GM19035 (cell line): ENCODE results near the gene SAMD13.
A peak's percentile ranks its signal among the peaks of the same experiment; 100 is the strongest.

ENCODE experiments used
- ATAC-seq: cut with Tn5 transposase; IDR thresholded peaks from one replicate; pipeline ENCODE4 v1.9.1; 2021; ENCODE audit not compliant: unreplicated experiment

SAMD13 gene, protein sequence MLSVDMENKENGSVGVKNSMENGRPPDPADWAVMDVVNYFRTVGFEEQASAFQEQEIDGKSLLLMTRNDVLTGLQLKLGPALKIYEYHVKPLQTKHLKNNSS

GRCh38 chr1:84301004-84301784 lies at the start of gene SAMD13:
Gene SAMD13 (plus strand): TSS chr1:84301708. CDS start chr1:84303235, 1,527 bp downstream.
- ATAC-seq: peak; percentile 31

- no peak for ATAC-seq
Measured at GRCh38 chr1:84253036-84253435, 48.5 kb upstream of the SAMD13 start.

DNA sequence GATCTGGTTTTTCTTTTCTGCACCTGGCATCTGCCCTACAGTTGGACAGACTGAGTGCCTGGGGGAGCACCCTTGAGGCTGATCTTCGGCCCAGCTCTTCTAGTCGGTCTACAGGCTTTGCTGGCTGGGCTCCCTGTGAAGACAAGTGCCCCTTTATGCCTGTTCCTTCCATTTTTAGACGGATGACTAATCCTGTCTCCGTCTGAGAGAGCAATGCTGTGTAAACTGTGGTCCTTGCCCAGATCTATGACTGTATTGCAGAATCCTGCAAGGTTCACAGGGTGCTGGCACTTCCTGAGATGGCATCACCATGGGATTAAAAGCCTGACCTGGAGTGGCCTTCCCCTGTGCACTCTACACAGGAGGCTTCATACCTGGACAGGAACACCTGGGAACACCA lies 47.6 kb upstream of the SAMD13 start:
- no peak for ATAC-seq

DNA sequence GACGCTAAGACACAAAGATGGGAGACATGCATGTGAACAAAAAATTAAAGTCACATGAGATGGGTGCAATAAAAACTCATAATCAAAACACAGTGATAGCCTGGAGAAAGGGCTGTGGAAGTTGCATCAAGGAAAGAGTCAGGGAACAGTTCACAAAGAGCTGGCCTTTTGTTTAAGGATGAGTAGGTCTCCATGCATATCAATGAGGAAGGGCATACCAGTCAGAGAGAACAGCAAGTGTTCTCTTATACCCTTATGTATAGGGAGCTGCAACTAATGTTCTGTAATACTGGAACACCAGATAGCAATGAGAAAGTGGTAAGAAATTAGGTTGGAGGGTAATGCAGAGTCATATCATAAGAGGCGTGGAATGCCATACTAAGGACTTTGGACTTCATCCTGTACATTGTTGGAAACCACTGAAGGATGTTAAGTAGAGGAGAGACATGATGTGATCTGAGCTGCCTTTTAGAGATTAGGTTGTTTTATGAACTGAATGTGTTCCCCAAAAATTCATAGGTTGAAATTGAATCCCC lies 46.7 kb upstream of the SAMD13 start:
- no peak for ATAC-seq

DNA sequence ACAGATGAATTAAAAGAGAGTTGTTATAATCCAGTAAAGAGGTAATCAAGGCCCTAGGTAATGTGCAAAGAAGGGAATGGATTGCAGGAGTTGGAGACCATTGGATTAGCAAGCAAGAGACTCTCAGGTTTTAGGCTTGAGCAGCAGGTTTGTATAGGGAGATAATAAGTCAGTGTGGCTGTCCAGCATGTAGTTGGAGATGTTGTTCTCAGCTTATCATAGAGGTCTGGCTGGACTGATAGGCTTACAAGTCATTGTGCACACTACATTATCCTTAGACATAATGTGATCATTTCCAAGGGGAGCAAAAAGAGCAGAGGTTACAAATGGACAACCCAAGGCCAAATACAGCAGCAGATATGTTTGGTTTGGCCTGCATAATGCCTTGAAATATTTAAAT lies 45.9 kb upstream of the SAMD13 start:
- ATAC-seq: no peak

GRCh38 chr1:84257617-84258016 lies 43.9 kb upstream of the SAMD13 start:
- ATAC-seq: no peak

DNA sequence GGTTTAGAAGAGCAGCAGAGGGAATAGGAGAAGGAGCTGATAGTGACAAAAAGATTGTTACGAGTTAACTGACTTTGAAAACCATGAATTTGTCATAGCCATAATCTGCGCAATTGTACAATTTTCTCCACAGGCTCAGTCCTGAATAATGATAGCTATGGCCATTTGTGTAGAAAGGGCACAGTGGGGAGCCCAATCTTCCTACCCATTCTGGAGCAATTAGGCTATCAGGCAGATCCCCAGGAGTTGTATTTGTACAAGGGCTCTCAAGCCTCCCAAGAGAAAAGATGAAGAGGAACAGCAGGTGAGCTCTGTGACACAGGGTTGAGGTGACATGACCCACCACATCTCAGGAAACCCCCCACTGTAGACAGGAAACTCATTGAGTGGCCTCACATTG lies 42.1 kb upstream of the SAMD13 start:
- no peak for ATAC-seq

- no peak for ATAC-seq
Measured at GRCh38 chr1:84259989-84260388, 41.5 kb upstream of the SAMD13 start.

- no peak for ATAC-seq
Measured at GRCh38 chr1:84260852-84261518, 40.5 kb upstream of the SAMD13 start.

DNA sequence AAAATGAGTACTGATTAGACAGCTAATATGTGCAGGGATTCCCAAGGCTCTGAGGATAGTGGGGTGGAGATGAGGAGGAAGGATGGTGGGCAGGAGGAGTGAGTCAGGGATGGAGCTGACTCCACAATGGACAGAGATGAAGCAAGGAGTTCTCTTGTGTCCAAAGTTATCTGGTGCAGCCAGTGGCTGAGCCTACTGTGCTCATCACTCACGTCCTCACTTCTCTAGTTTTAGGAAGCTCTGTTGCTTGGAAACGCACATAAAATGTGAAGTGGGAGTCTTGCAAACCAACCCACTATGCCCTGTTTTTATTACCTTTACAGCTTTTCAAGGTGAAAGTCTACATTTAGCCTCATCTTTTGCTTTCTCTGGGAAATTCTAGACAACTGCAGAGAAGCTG lies 36.5 kb upstream of the SAMD13 start:
- no peak for ATAC-seq

DNA sequence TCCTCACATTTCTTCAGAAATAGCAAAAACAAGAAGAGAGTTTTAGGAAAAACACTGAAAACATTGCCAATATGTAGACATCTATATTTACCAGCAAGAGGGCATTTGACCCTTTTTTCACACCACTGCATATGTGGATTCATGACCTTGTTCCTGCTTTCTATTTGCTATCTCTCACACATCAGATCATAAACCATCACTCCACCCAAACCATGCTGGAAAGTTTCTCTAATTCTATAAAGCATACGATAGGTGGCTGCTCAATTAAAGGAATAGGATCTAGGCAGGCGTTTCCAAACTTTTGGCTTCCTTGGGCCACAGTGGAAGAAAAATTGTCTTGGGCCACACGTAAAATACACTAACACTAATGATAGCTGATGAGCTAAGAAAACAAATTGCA lies 35.6 kb upstream of the SAMD13 start:
- ATAC-seq: no peak

DNA sequence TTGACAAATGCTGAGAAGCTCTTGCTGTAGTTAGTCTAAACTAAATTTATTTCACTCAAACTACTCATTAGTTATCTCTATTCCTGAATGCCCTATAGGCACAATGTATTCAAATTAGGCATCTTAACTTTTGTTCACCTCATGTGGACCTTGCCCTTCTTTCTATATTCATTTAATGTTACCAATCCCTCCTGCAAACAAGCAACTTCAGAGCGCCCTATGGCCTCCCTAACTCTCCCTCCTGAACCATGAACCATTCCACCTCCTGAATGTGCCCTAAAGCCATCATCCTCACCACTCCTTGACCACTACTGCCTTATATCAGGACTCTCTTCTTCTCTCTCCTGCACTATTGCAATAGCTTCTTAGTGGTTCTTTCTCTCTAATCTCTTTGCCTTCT lies 34.8 kb upstream of the SAMD13 start:
- no peak for ATAC-seq

- ATAC-seq: no peak
Measured at GRCh38 chr1:84267476-84267875, 34.0 kb upstream of the SAMD13 start.

- ATAC-seq: no peak
Measured at GRCh38 chr1:84268346-84268745, 33.2 kb upstream of the SAMD13 start.

GRCh38 chr1:84269306-84269705 lies 32.2 kb upstream of the SAMD13 start:
- ATAC-seq: no peak

DNA sequence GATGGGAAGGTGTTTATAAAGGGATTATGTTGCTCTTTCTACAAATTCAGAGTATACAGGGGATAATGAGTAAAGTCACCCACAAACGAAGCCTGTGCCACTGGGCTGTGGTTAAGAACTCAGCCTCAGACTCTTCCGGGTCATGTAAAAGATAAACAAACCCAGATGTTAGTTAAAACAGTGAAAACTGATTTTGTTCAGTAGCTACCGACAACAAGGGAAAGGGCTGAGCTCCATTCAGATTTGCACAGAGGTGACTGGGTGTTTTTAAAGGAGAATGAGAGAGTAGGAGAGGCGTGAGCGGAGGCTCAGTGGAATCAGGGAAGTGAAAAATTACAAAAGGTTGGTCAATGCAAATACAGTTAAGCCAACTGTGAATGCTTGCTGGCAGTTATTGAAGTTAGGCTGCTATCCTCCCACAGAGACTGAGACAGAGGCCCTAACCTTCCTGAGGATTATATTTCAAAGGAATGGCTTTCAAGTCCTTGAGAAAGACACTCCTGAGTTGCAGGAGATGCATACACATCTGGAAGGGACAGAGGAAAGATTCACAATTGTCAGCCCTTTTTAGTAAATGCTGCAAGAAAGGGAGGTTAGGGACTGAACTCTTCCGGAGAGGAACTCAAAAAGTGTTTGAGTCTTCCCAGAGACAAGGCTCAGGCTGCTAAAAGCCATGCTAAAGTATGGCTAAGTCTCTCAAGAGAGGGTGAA lies 29.9 kb upstream of the SAMD13 start:
- ATAC-seq: peak; percentile 94

DNA sequence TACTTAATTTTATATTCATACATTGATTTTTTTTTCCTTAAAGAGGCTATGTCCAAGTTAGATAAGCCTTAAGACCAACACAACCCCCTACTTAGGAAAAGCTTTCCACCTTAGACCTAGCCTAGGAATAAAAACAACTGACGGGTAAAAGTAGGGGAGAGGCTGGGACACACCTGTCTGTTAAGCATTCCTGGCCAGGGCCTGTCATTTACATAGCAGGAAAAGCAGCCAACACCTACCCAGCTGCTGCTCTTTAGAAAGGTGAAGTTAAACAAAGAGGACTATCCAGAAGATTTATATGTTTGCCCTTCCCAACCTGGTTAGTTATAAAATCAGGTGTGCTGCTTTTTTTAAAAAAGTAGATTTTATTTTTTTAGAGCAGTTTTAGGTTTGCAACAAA lies 29.1 kb upstream of the SAMD13 start:
- no peak for ATAC-seq

GRCh38 chr1:84277343-84278059 lies 24.0 kb upstream of the SAMD13 start:
- no peak for ATAC-seq

- no peak for ATAC-seq
Measured at GRCh38 chr1:84278905-84279304, 22.6 kb upstream of the SAMD13 start.

DNA sequence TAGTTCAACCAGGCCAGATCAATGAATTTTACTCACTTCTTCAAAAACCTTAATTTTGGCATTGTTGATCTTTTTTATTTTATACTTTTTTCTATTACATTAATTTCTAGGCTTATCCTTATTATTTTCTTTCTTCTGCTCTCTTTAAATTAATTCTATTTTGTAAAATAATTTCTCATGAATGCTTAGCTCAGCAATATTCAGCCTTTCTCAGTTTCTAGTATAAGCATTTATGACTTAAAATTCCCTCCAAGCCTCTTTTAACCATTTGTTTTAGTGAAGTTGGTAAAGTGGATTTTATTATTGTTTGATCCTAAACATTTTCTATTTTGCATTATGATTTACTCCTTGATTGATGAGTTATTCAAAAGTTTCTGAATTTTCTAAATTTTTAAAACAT lies 20.6 kb upstream of the SAMD13 start:
- ATAC-seq: no peak

GRCh38 chr1:84282780-84283333 lies 18.7 kb upstream of the SAMD13 start:
- no peak for ATAC-seq
